Measurements from ENCODE around the gene KCNJ11. TPM values are rescaled to one million over a fixed set of nuclear protein-coding genes. Genes with fewer than 3 reads are reported as not detected.

KCNJ11 gene
- total and polyA plus RNA-seq, 12 donors = 0.11 to 3.2 (median 1.4) TPM

- 93 to 100% (median 95%) methylated on average over 1 to 6 of the region's 6 CpGs for WGBS, 4 donors
- intact Hi-C loops (cut with DNase I) = no loop called here
These were observed 5.0 kb upstream of the KCNJ11 start for GRCh38 chr11:17393472-17393871.

GRCh38 chr11:17392872-17393271 lies 4.4 kb upstream of the KCNJ11 start:
- H3K4me1 ChIP-seq (replicated peaks in 1 of 2) = peaks cover 3 to 4% of the 10 kb centered on the region in 2 donors
- no peak for DNase-seq
- TF ChIP-seq, protein P1, sequence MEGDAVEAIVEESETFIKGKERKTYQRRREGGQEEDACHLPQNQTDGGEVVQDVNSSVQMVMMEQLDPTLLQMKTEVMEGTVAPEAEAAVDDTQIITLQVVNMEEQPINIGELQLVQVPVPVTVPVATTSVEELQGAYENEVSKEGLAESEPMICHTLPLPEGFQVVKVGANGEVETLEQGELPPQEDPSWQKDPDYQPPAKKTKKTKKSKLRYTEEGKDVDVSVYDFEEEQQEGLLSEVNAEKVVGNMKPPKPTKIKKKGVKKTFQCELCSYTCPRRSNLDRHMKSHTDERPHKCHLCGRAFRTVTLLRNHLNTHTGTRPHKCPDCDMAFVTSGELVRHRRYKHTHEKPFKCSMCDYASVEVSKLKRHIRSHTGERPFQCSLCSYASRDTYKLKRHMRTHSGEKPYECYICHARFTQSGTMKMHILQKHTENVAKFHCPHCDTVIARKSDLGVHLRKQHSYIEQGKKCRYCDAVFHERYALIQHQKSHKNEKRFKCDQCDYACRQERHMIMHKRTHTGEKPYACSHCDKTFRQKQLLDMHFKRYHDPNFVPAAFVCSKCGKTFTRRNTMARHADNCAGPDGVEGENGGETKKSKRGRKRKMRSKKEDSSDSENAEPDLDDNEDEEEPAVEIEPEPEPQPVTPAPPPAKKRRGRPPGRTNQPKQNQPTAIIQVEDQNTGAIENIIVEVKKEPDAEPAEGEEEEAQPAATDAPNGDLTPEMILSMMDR (IDR thresholded peaks at IDR 0.05) = no peak
- no peak for TF ChIP-seq POLR2A (IDR thresholded peaks at IDR 0.05)
- intact Hi-C loops (cut with DNase I) = no loop called here
- no peak overlapping the region for H3K27ac ChIP-seq
- H3K9me3 ChIP-seq (replicated peaks in 1 of 3) = no peaks in the 10 kb centered on the region
- H3K27me3 ChIP-seq = no peaks in the 10 kb centered on the region
- no peak overlapping the region for H3K4me3 ChIP-seq
- WGBS, 4 donors = 86 to 90% (median 87%) methylated on average over 6 to 14 of the region's 14 CpGs
- H3K36me3 ChIP-seq (replicated peaks in 1 of 2) = no peaks in the 10 kb centered on the region

More at GRCh38 chr11:17393472-17393871, 5.0 kb upstream of the KCNJ11 start:
- H3K4me3 ChIP-seq = no peak overlapping the region
- H3K27ac ChIP-seq = no peak overlapping the region
- no peaks in the 10 kb centered on the region for H3K9me3 ChIP-seq (replicated peaks in 1 of 3)
- H3K4me1 ChIP-seq (replicated peaks in 1 of 2) = peaks cover 3 to 4% of the 10 kb centered on the region in 2 donors
- DNase-seq = no peak
- TF ChIP-seq, protein P1 (IDR thresholded peaks at IDR 0.05) = no peak
- TF ChIP-seq POLR2A (IDR thresholded peaks at IDR 0.05) = no peak
- H3K27me3 ChIP-seq = no peaks in the 10 kb centered on the region
- H3K36me3 ChIP-seq (replicated peaks in 1 of 2) = no peaks in the 10 kb centered on the region

DNA sequence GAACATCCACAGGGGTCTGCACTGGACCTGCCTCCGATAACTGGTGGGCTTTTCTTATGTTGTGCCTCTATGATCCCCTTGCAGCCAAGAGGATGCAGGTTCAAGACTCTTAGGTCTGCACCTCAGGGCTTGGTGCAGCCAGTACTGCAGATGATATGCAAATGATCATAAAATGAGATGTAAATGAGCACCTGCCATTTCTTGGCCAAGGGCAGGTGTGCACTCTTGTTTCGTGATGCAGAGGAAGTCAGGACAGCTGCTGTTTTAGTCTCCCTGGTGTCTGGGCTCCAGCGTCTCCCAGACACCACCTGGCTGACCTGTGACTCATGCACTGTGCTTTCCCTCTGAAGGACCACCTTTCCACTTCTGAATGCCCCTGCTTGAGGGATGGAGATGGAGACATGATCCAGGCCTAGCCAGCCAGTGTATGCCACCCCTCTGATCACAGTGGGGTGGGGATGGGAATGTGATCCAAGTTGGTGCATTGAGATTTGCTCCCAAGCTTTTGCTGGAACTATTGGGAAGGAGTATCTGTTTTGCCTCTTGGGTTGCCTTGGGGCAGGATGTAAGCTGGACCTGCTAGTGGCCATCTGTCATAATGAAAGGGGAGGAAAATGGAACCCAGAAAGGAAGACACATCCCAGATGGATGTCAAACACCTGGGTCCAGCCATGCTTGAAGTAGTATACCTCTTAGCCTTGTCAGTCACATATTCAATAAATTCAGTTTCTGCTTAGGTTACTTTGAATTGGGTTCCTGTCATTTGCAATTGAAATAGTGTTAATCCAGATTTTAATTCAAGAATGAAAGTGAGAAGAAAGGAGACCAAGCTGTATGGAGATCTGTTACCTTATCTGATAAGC lies 3.3 kb upstream of the KCNJ11 start:
- H3K36me3 ChIP-seq (replicated peaks in 1 of 2) = no peaks in the 10 kb centered on the region
- no peak overlapping the region for H3K27ac ChIP-seq
- WGBS, 4 donors = 84 to 93% (median 85%) methylated on average over 3 of the region's 3 CpGs
- no peaks in the 10 kb centered on the region for H3K27me3 ChIP-seq
- no peak for DNase-seq
- H3K4me3 ChIP-seq = no peak overlapping the region
- H3K9me3 ChIP-seq (replicated peaks in 1 of 3) = no peaks in the 10 kb centered on the region
- intact Hi-C loops (cut with DNase I) = no loop called here
- H3K4me1 ChIP-seq (replicated peaks in 1 of 2) = peaks cover 3 to 4% of the 10 kb centered on the region in 2 donors
- TF ChIP-seq, protein P1 (IDR thresholded peaks at IDR 0.05) = no peak
- TF ChIP-seq POLR2A (IDR thresholded peaks at IDR 0.05) = no peak

DNA sequence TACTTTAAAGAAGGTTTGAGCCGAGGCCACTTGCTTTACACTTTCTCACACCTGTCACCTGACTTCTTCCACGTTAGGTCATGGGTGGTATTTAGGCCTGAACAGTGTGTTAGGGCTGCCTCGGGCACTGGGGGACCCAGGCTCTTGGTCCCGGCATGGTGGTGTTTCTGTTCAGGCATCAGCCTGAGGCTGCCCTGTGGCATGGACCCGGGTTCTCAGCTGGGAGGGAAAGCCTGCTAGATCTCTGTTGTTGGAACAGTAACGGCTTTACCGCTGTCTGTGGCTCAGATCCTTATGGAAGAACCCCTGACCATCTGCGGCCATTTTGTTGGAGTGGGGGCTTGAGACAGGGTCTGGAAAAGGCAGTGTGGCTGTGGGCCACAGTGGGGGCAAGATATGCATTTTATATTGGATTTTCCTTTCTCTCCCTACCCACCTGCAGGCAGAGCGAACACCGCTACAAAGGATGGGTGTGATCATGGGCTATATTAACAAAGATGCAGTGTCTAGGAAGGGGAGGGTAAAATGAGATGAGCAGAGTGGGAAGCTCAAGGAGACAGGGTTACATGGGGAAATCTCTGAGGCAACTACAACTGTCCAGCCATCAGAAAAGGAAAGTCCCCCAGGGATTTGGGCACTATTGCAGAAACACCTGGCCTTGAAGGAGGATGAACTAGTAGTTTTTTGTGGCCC lies 1.6 kb upstream of the KCNJ11 start:
- Histone ChIP-seq H3K27ac (no peak overlapping the region), H3K4me3 (no peak overlapping the region), H3K27me3 (no peaks in the 10 kb centered on the region), H3K4me1 (replicated peaks in 1 of 2) (peaks cover 3 to 4% of the 10 kb centered on the region in 2 donors), H3K9me3 (replicated peaks in 1 of 3) (no peaks in the 10 kb centered on the region), H3K36me3 (replicated peaks in 1 of 2) (no peaks in the 10 kb centered on the region)
- 54 to 70% (median 65%) methylated on average over 6 to 10 of the region's 10 CpGs for WGBS, 4 donors
- TF ChIP-seq, protein P1 (IDR thresholded peaks at IDR 0.05) = no peak
- TF ChIP-seq POLR2A (IDR thresholded peaks at IDR 0.05) = no peak
- intact Hi-C loops (cut with DNase I) = loop anchor here (5.0 to 10.0 kb wide), 2 partner anchors 112 to 165 kb away; no protein-coding TSS in a partner anchor
- no peak for DNase-seq

Data from adrenal gland (tissue), 12 donors.